Karpas-422 (cell line): ENCODE data around the gene ZBTB16. TPM values are rescaled to one million over a fixed set of nuclear protein-coding genes. Genes with fewer than 3 reads are reported as not detected.

Experiments
- DNase-seq: peaks from one replicate; pipeline ENCODE4 v3.0.0-alpha.2; 2015
- H2AFZ ChIP-seq: fragments of 200-600 bp; sonication (generic); 2 replicates; pipeline ENCODE4 v1.6.1; 2014; ENCODE audit warnings: antibody characterized with exemption, low read length, mixed read lengths
- H3K27ac ChIP-seq: fragments of 200-600 bp; sonication (generic); 2 replicates; pipeline ENCODE4 v1.5.1; 2014; ENCODE audit warnings: mild to moderate bottlenecking, low read length, moderate library complexity
- H3K27me3 ChIP-seq: fragments of 200-600 bp; sonication (generic); 2 replicates; pipeline ENCODE4 v1.6.1; 2014; ENCODE audit warnings: low read length, mixed read lengths
- H3K36me3 ChIP-seq: fragments of 200-600 bp; sonication (generic); 2 replicates; pipeline ENCODE4 v1.6.1; 2014; ENCODE audit warnings: low read length, mixed read lengths; ENCODE audit not compliant: insufficient read depth
- H3K4me1 ChIP-seq: fragments of 200-600 bp; sonication (generic); 2 replicates; pipeline ENCODE4 v1.6.1; 2014; ENCODE audit warnings: mild to moderate bottlenecking, low read length, mixed read lengths
- H3K4me2 ChIP-seq: fragments of 200-600 bp; sonication (generic); 2 replicates; pipeline ENCODE4 v1.6.1; 2014; ENCODE audit warnings: low read length, low read depth, mild to moderate bottlenecking; ENCODE audit not compliant: poor library complexity, severe bottlenecking
- H3K4me3 ChIP-seq: fragments of 200-600 bp; sonication (generic); 2 replicates; pipeline ENCODE4 v1.5.1; 2014; ENCODE audit warnings: mild to moderate bottlenecking, antibody characterized with exemption, low read length, mixed read lengths
- H3K79me2 ChIP-seq: fragments of 200-600 bp; sonication (generic); 2 replicates; pipeline ENCODE4 v1.6.1; 2014; ENCODE audit warnings: mild to moderate bottlenecking, low read length, mixed read lengths
- H3K9ac ChIP-seq: fragments of 200-600 bp; sonication (generic); 2 replicates; pipeline ENCODE4 v1.6.0; 2014; ENCODE audit warnings: low read length
- H3K9me2 ChIP-seq: fragments of 200-600 bp; sonication (generic), shearing (Covaris generic); replicated peaks from 2 replicates; pipeline ENCODE4 v1.6.0; 2014; ENCODE audit warnings: mild to moderate bottlenecking, low read length, moderate library complexity; ENCODE audit not compliant: insufficient read depth
- H3K9me3 ChIP-seq: fragments of 300-700, 200-600 bp; sonication (generic); 2 replicates; pipeline ENCODE4 v1.6.1; 2014; ENCODE audit warnings: low read length, mixed read lengths
- H4K20me1 ChIP-seq: fragments of 200-600 bp; sonication (generic); 2 replicates; pipeline ENCODE4 v1.6.1; 2014; ENCODE audit warnings: mild to moderate bottlenecking, antibody characterized with exemption, low read length, low read depth; ENCODE audit not compliant: insufficient read depth
- total RNA-seq: library from RNA; depleted of rRNA; stranded (reverse); fragments of >200 nt; shearing (Covaris generic); gene quantifications from 2 replicates; pipeline ENCODE4 v1.2.3, GENCODE V29; 2014; ENCODE audit warnings: low replicate concordance

The ZBTB16 gene
- total RNA-seq, 1 experiment from 2014 or later = not detected

GRCh38 chr11:114092478-114092877, 33.0 kb downstream of the ZBTB16 start:
- no peaks in the 10 kb centered on the region for H4K20me1 ChIP-seq
- no peak overlapping the region for H3K27ac ChIP-seq
- no peak overlapping the region for H3K4me3 ChIP-seq
- no peaks in the 10 kb centered on the region for H3K27me3 ChIP-seq
- no peak for DNase-seq
- H3K79me2 ChIP-seq = no peaks in the 10 kb centered on the region
- no peak overlapping the region for H2AFZ ChIP-seq
- no peaks in the 10 kb centered on the region for H3K36me3 ChIP-seq
- no peak overlapping the region for H3K4me2 ChIP-seq
- H3K9me3 ChIP-seq = no peaks in the 10 kb centered on the region
- no peak overlapping the region for H3K9ac ChIP-seq
- no peaks in the 10 kb centered on the region for H3K9me2 ChIP-seq
- H3K4me1 ChIP-seq = no peaks in the 10 kb centered on the region

DNA sequence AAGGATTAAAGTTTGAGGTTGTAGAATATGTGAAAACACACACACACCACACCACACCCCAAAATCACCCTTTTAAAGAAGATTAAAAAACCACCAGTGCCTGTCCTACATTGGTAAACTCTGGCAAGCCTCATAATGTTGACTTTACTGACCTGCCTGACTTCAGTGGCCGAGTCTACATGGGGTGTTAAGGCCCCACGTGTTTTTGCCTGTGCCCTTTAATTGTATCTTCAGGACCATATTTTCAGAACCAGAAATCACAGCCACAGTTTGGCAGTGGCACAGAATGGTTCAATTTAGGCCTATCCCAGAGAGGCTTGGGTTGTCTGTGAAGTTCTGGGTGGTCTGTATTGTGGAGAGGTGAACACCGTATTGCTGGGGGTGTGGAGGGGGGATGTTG, 33.4 kb downstream of the ZBTB16 start:
- no peak overlapping the region for H2AFZ ChIP-seq
- H3K27ac ChIP-seq = no peak overlapping the region
- H3K9me2 ChIP-seq = no peaks in the 10 kb centered on the region
- H3K79me2 ChIP-seq = no peaks in the 10 kb centered on the region
- no peaks in the 10 kb centered on the region for H4K20me1 ChIP-seq
- no peak overlapping the region for H3K4me2 ChIP-seq
- H3K4me3 ChIP-seq = no peak overlapping the region
- no peaks in the 10 kb centered on the region for H3K27me3 ChIP-seq
- H3K9me3 ChIP-seq = no peaks in the 10 kb centered on the region
- H3K36me3 ChIP-seq = no peaks in the 10 kb centered on the region
- no peak overlapping the region for H3K9ac ChIP-seq
- no peak for DNase-seq
- no peaks in the 10 kb centered on the region for H3K4me1 ChIP-seq

GRCh38 chr11:114094516-114094915, 35.0 kb downstream of the ZBTB16 start:
- Histone ChIP-seq H4K20me1 (no peaks in the 10 kb centered on the region), H3K9me2 (no peaks in the 10 kb centered on the region), H3K9me3 (no peaks in the 10 kb centered on the region), H3K4me2 (no peak overlapping the region), H3K4me1 (no peaks in the 10 kb centered on the region), H3K4me3 (no peak overlapping the region), H3K27ac (no peak overlapping the region), H2AFZ (no peak overlapping the region), H3K27me3 (no peaks in the 10 kb centered on the region), H3K36me3 (no peaks in the 10 kb centered on the region), H3K9ac (no peak overlapping the region), H3K79me2 (no peaks in the 10 kb centered on the region)
- DNase-seq = no peak

DNA sequence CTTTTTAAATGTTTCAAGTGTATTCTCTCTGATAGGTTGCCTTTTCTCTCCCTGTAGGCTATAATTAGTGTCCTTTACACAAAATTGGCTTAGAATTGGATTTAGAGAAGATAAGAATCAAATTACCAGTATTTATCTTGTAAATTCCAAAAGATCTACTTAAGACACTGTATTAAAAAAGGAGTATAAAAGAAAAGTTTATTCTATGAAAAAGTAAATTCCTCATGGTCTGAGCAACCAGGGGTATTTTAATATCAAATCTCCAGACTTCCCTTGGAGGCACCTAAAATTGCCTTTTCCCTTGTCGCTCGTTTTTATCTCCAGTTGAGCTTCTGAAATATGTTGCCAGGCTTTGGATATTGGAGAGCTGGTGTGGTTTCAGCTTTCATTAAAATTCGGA, 36.4 kb downstream of the ZBTB16 start:
- DNase-seq = no peak
- Histone ChIP-seq H3K9me3 (no peaks in the 10 kb centered on the region), H3K4me1 (no peaks in the 10 kb centered on the region), H3K27ac (no peak overlapping the region), H3K4me3 (no peak overlapping the region), H3K4me2 (no peak overlapping the region), H3K27me3 (no peaks in the 10 kb centered on the region), H3K79me2 (no peaks in the 10 kb centered on the region), H3K9ac (no peak overlapping the region), H3K9me2 (no peaks in the 10 kb centered on the region), H2AFZ (no peak overlapping the region), H4K20me1 (no peaks in the 10 kb centered on the region), H3K36me3 (no peaks in the 10 kb centered on the region)

DNA sequence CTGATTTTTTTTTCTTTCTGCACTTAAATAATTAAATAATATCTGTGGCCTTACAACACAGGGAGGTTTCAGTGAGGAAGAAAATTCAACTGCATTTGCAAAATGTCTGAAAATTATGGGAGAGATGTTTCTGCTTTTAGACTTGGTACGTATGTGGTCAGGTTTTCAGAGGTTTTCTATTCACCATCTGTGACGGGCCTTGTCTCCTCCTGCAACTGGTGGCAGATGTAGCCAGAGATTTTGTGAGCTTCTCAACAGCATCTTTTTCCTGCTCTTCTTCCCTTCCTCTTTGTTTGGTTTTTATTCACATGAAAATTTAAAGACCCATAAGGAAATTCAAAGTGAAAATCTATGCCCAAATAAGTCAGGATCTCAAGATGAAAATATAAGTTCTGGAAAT, 38.3 kb downstream of the ZBTB16 start:
- Histone ChIP-seq H3K27me3 (no peaks in the 10 kb centered on the region), H3K9me2 (no peaks in the 10 kb centered on the region), H3K9me3 (no peaks in the 10 kb centered on the region), H3K9ac (no peak overlapping the region), H3K4me3 (no peak overlapping the region), H3K36me3 (no peaks in the 10 kb centered on the region), H2AFZ (no peak overlapping the region), H3K4me1 (no peaks in the 10 kb centered on the region), H3K4me2 (no peak overlapping the region), H3K27ac (no peak overlapping the region), H3K79me2 (no peaks in the 10 kb centered on the region), H4K20me1 (no peaks in the 10 kb centered on the region)
- DNase-seq = no peak

GRCh38 chr11:114098927-114099326, 39.4 kb downstream of the ZBTB16 start:
- no peaks in the 10 kb centered on the region for H3K9me3 ChIP-seq
- H3K27ac ChIP-seq = no peak overlapping the region
- no peaks in the 10 kb centered on the region for H4K20me1 ChIP-seq
- H3K9me2 ChIP-seq = no peaks in the 10 kb centered on the region
- H3K4me2 ChIP-seq = no peak overlapping the region
- DNase-seq = no peak
- H2AFZ ChIP-seq = no peak overlapping the region
- no peak overlapping the region for H3K4me3 ChIP-seq
- H3K79me2 ChIP-seq = no peaks in the 10 kb centered on the region
- no peaks in the 10 kb centered on the region for H3K27me3 ChIP-seq
- no peak overlapping the region for H3K9ac ChIP-seq
- no peaks in the 10 kb centered on the region for H3K36me3 ChIP-seq
- H3K4me1 ChIP-seq = no peaks in the 10 kb centered on the region

GRCh38 chr11:114099392-114100178, 40.1 kb downstream of the ZBTB16 start:
- Histone ChIP-seq H3K36me3 (no peaks in the 10 kb centered on the region), H3K9me3 (no peaks in the 10 kb centered on the region), H3K27me3 (no peaks in the 10 kb centered on the region), H3K4me2 (no peak overlapping the region), H3K27ac (no peak overlapping the region), H3K4me3 (no peak overlapping the region), H4K20me1 (no peaks in the 10 kb centered on the region), H3K4me1 (no peaks in the 10 kb centered on the region), H3K9me2 (no peaks in the 10 kb centered on the region), H2AFZ (no peak overlapping the region), H3K79me2 (no peaks in the 10 kb centered on the region), H3K9ac (no peak overlapping the region)
- no peak for DNase-seq

- H3K9ac ChIP-seq = no peak overlapping the region
- no peaks in the 10 kb centered on the region for H3K36me3 ChIP-seq
- no peaks in the 10 kb centered on the region for H3K79me2 ChIP-seq
- no peak overlapping the region for H2AFZ ChIP-seq
- no peaks in the 10 kb centered on the region for H3K4me1 ChIP-seq
- no peak overlapping the region for H3K4me3 ChIP-seq
- H3K9me2 ChIP-seq = no peaks in the 10 kb centered on the region
- H3K4me2 ChIP-seq = no peak overlapping the region
- DNase-seq = no peak
- H3K9me3 ChIP-seq = no peaks in the 10 kb centered on the region
- H3K27me3 ChIP-seq = no peaks in the 10 kb centered on the region
- no peak overlapping the region for H3K27ac ChIP-seq
- no peaks in the 10 kb centered on the region for H4K20me1 ChIP-seq
Observed at GRCh38 chr11:114102993-114103896, 43.7 kb downstream of the ZBTB16 start.
